Psoas muscle (tissue), 8 donors: ENCODE data around the gene SAAL1. TPM values are rescaled to one million over a fixed set of nuclear protein-coding genes. Genes with fewer than 3 reads are reported as not detected.

Experiments
- ATAC-seq, 4 donors: fragments of 200-7000 bp; cut with Tn5 transposase; one replicate each; pipeline ENCODE4 v1.9.1; 2020; ENCODE audit warnings: moderate library complexity in 3 of 4, mild to moderate bottlenecking in 2 of 4
- DNase-seq, 2 donors: peaks; one replicate each; pipeline ENCODE4 v3.0.0-alpha.2; 2020
- H3K27ac ChIP-seq: fragments of 200-600 bp; one replicate; pipeline ENCODE4 v1.8.0; 2022
- H3K27me3 ChIP-seq, 3 donors: fragments of 200-600 bp in 1 of 3; one replicate each; pipeline versions ENCODE4 v1.6.1 to v1.8.0; 2013 to 2022; ENCODE audit warnings: low read length in 2 of 3, mild to moderate bottlenecking in 2 of 3, moderate library complexity in 1 of 3; ENCODE audit not compliant: insufficient read depth in 3 of 3
- H3K36me3 ChIP-seq, 2 donors: fragments of 200-600 bp in 1 of 2; one replicate each; pipeline versions ENCODE4 v1.6.1 to v1.8.0; 2013 to 2022; ENCODE audit warnings: low read depth in 1 of 2, mild to moderate bottlenecking in 1 of 2, moderate library complexity in 1 of 2; ENCODE audit not compliant: insufficient read depth in 1 of 2
- H3K4me1 ChIP-seq: fragments of 200-600 bp; one replicate; pipeline ENCODE4 v1.8.0; 2022
- H3K4me3 ChIP-seq: fragments of 200-600 bp; one replicate; pipeline ENCODE4 v1.8.0; 2022; ENCODE audit warnings: mild to moderate bottlenecking
- H3K9me3 ChIP-seq: fragments of 200-600 bp; one replicate; pipeline ENCODE4 v1.8.0; 2022
- WGBS, 3 donors: extraction: QIAGEN DNeasy Blood & Tissue Kit; methylation state at CpG; one replicate each; pipeline versions ENCODE4 v1.1.6 to v1.1.7; 2013; 5-methylcytosine and 5-hydroxymethylcytosine counted together
- intact Hi-C, 2 donors: fragments of 100-400 bp; cut with DNase I; formaldehyde crosslinking; loops; one replicate each; pipeline versions ENCODE4 v1.11.0 to v1.14.2; 2022
- polyA plus RNA-seq, 3 donors: library from polyadenylated mRNA; stranded (reverse); fragments of 200-250 nt; gene quantifications; one replicate each; pipeline ENCODE4 v1.2.3, GENCODE V29; 2013
- total RNA-seq, 4 donors: library from RNA; stranded (reverse); fragmentation: NEBNext Ultra II Directional in 2 of 4; extraction: Animal tissue kit (Norgen Biotek cat#: 25700) in 2 of 4; gene quantifications; one replicate each; pipeline versions ENCODE4 v1.2.1 to v1.2.4, GENCODE V29; 2021 to 2023
- TF ChIP-seq, protein P1 (sequence below): fragments of 200-600 bp; IDR thresholded peaks from one replicate; pipeline ENCODE4 v1.8.0; 2022; ENCODE audit warnings: antibody characterized with exemption
- donor health status: healthy with polysubstance abuse.
- donor health status: DM: no; HTN: no; CAD: no; lungs with moderate emphysema.
- donor health status: Bipolar disorder and iron deficiency.
- donor health status: healthy.
- donor health status: DM: yes; HTN: yes; CAD: no.
- donor health status: DM: no; HTN: no; CAD: no.
- donor health status: DM: no; HTN: no; CAD: no.
- donor health status: DM: yes; HTN: yes; CAD: no.

Gene SAAL1
- total and polyA plus RNA-seq, 7 donors, result 3.5 to 6.7 (median 5.3) TPM

DNA sequence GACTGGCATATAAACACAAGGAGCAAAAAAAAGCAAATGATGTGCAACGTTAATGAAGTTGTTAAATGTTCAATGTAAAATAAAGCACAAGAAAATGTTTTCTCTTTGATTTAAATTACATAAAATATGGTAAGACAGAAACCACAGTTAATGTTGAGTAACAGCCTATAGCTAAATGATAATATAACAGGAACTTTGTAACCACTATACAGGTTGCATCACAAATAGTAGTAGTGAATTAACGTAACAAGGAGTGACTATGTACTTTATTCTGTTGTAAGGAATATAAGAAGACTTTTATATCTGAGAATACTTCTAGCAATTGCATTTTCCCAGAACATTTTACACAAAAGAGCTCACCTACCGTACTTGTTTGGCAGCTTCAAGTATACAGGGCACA lies 16.9 kb downstream of the SAAL1 start:
- H3K36me3 ChIP-seq, result peaks cover 6 to 91% of the 10 kb centered on the region in 2 donors
- no peak for DNase-seq
- no peaks in the 10 kb centered on the region for H3K27me3 ChIP-seq
- no peaks in the 10 kb centered on the region for H3K9me3 ChIP-seq
- ATAC-seq, result no peak
- H3K27ac ChIP-seq, result no peak overlapping the region
- TF ChIP-seq, protein P1, sequence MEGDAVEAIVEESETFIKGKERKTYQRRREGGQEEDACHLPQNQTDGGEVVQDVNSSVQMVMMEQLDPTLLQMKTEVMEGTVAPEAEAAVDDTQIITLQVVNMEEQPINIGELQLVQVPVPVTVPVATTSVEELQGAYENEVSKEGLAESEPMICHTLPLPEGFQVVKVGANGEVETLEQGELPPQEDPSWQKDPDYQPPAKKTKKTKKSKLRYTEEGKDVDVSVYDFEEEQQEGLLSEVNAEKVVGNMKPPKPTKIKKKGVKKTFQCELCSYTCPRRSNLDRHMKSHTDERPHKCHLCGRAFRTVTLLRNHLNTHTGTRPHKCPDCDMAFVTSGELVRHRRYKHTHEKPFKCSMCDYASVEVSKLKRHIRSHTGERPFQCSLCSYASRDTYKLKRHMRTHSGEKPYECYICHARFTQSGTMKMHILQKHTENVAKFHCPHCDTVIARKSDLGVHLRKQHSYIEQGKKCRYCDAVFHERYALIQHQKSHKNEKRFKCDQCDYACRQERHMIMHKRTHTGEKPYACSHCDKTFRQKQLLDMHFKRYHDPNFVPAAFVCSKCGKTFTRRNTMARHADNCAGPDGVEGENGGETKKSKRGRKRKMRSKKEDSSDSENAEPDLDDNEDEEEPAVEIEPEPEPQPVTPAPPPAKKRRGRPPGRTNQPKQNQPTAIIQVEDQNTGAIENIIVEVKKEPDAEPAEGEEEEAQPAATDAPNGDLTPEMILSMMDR, result no peak
- no peaks in the 10 kb centered on the region for H3K4me1 ChIP-seq
- 89 to 93% (median 91%) methylated on average over 3 of the region's 3 CpGs for WGBS, 3 donors
- intact Hi-C loops, result loop anchor here in 1 of 2 donors (10.0 kb wide), 1 partner anchor 216 kb away; no protein-coding TSS in a partner anchor
- H3K4me3 ChIP-seq, result no peak overlapping the region

DNA sequence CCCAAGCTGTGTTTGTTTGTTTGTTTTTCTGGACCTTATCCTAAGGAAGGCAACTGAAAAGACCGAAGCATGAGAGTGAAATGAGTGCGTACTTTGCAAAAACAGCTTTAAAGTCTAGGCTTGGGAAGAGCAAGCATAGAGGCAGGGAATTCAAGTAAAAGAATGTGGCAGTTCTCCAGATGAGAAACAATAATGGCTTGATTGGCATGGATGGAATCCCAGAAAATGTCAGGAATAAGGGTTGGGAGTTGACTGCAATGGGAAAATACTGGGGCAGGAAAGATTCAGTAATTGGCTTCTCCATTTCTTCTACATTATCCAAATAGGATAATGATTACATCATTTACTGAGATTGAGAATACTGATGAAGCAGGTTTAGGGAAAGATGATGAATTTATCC lies 17.5 kb downstream of the SAAL1 start:
- ATAC-seq, result no peak

DNA sequence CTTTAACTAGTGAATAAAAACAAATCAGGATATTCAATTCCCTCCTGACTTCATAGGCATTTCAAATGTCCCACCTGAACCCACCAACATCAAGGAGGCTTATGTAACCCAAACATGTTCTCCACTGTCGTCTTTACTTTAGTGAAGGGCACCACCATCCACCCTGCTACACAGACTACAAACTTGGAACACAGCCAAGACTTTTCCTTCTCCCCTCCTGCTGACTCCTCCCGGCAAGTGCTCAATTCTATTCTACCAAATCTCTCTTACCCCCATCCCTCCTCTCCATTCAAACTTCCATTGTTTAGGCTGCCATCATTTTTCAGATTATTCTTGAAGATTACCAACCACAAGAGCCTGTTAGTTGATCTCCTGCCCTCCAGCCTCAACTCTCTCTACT lies 24.3 kb downstream of the SAAL1 start:
- no peaks in the 10 kb centered on the region for H3K27me3 ChIP-seq
- H3K9me3 ChIP-seq, result no peaks in the 10 kb centered on the region
- intact Hi-C loops, result loop anchor here in 1 of 2 donors (10.0 kb wide), 1 partner anchor 223 kb away; no protein-coding TSS in a partner anchor
- H3K27ac ChIP-seq, result no peak overlapping the region
- WGBS, 3 donors, result 65 to 79% (median 70%) methylated on average over 2 of the region's 2 CpGs
- no peak for ATAC-seq
- no peak for DNase-seq
- H3K4me1 ChIP-seq, result no peaks in the 10 kb centered on the region
- no peak overlapping the region for H3K4me3 ChIP-seq
- TF ChIP-seq, protein P1, result no peak
- peaks cover 0 to 75% of the 10 kb centered on the region in 2 donors for H3K36me3 ChIP-seq

More for the DNA sequence above, 17.5 kb downstream of the SAAL1 start:
- H3K36me3 ChIP-seq, result peaks cover 6 to 91% of the 10 kb centered on the region in 2 donors
- H3K4me1 ChIP-seq, result no peaks in the 10 kb centered on the region
- no peak overlapping the region for H3K4me3 ChIP-seq
- H3K27ac ChIP-seq, result no peak overlapping the region
- TF ChIP-seq, protein P1, result no peak
- WGBS, 3 donors, result 96 to 98% (median 98%) methylated on average over 2 of the region's 2 CpGs
- H3K27me3 ChIP-seq, result no peaks in the 10 kb centered on the region
- no peaks in the 10 kb centered on the region for H3K9me3 ChIP-seq
- no peak for DNase-seq
- intact Hi-C loops, result loop anchor here in 1 of 2 donors (10.0 kb wide), 1 partner anchor 216 kb away; no protein-coding TSS in a partner anchor

DNA sequence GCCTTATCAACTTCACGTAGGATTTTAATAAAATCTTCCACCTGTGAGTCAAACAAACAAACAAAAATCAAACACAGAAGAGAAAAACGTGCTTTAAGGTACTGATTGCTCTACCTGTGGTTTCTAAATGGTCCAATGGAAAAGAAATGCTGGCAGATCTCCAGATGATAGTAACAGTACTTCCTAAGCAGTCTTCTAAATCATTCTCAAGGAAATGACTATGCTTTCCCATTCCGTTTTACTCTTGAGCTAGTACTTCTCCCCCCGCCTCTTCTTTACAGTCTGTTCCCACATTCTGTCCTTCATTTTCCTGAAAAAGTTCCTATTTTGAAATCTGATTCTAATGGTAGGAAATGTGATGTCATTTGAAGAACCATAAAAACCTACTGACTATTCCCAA lies 25.4 kb downstream of the SAAL1 start:
- DNase-seq (no peak), ATAC-seq (no peak)
- H3K4me3 ChIP-seq, result no peak overlapping the region
- no peaks in the 10 kb centered on the region for H3K27me3 ChIP-seq
- peaks cover 0 to 64% of the 10 kb centered on the region in 2 donors for H3K36me3 ChIP-seq
- no peaks in the 10 kb centered on the region for H3K9me3 ChIP-seq
- intact Hi-C loops, result loop anchor here in 1 of 2 donors (10.0 kb wide), 1 partner anchor 224 kb away; no protein-coding TSS in a partner anchor
- no peak overlapping the region for H3K27ac ChIP-seq
- TF ChIP-seq, protein P1, result no peak
- 75 to 84% (median 77%) methylated on average over 4 of the region's 4 CpGs for WGBS, 3 donors
- no peaks in the 10 kb centered on the region for H3K4me1 ChIP-seq

DNA sequence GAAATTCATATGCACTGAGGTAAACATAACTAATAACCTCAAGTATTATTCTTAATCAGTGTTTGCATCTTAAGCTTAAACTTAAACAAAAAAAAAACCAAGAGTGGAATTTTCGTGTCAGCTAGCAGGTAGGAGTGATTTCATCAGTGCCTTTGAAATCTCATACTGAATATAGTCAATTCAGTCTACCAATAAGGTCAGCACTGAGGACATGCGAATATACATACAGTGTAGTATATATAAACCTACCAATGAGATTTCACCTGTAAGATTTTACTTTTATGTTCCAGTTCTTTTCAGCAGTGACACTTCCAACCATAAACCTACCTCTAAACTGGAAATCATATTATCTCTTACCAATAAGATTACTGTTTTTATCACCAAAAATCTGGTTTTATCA lies 27.0 kb downstream of the SAAL1 start:
- 93 to 95% (median 95%) methylated on average over 2 of the region's 2 CpGs for WGBS, 3 donors
- intact Hi-C loops, result no loop called here
- no peak overlapping the region for H3K27ac ChIP-seq
- ATAC-seq, result no peak
- TF ChIP-seq, protein P1, result no peak
- H3K27me3 ChIP-seq, result no peaks in the 10 kb centered on the region
- DNase-seq, result no peak
- H3K4me3 ChIP-seq, result no peak overlapping the region
- peaks cover 0 to 54% of the 10 kb centered on the region in 2 donors for H3K36me3 ChIP-seq
- no peaks in the 10 kb centered on the region for H3K4me1 ChIP-seq
- H3K9me3 ChIP-seq, result no peaks in the 10 kb centered on the region
